Left forelimb (tissue), 1 donor: ENCODE data around the gene DOK3.
"Not testable (repeated sequence)": the region's sequence is repeated elsewhere in the genome, so short reads cannot be mapped to it uniquely, and the experiment has no call there.

Experiments
- DNase-seq: peaks from one replicate; pipeline ENCODE4 v3.0.0-alpha.2; 2018; ENCODE audit warnings: low spot score

Gene DOK3

GRCh38 chr5:177535125-177535524, 25.5 kb upstream of the DOK3 start:
- no peak for DNase-seq

GRCh38 chr5:177534433-177534832, 24.8 kb upstream of the DOK3 start:
- not testable (repeated sequence) for DNase-seq

GRCh38 chr5:177531209-177531940, 21.7 kb upstream of the DOK3 start:
- no peak for DNase-seq

GRCh38 chr5:177530638-177531037, 21.0 kb upstream of the DOK3 start:
- no peak for DNase-seq

- DNase-seq, result no peak
Measured at GRCh38 chr5:177529247-177530203, 19.9 kb upstream of the DOK3 start.

- DNase-seq, result no peak
Measured at GRCh38 chr5:177528631-177529030, 19.0 kb upstream of the DOK3 start.

- no peak for DNase-seq
Measured at GRCh38 chr5:177527595-177527994, 18.0 kb upstream of the DOK3 start.

GRCh38 chr5:177526791-177527190, 17.2 kb upstream of the DOK3 start:
- no peak for DNase-seq

GRCh38 chr5:177526191-177526590, 16.6 kb upstream of the DOK3 start:
- no peak for DNase-seq

- DNase-seq, result no peak
Measured at GRCh38 chr5:177524941-177525655, 15.5 kb upstream of the DOK3 start.

GRCh38 chr5:177524539-177524900, 14.9 kb upstream of the DOK3 start:
- DNase-seq, result no peak

GRCh38 chr5:177523711-177524538, 14.3 kb upstream of the DOK3 start:
- no peak for DNase-seq

GRCh38 chr5:177520916-177521513, 11.4 kb upstream of the DOK3 start:
- DNase-seq, result no peak

- no peak for DNase-seq
Measured at GRCh38 chr5:177520271-177520670, 10.6 kb upstream of the DOK3 start.

GRCh38 chr5:177519463-177520235, 10.0 kb upstream of the DOK3 start:
- DNase-seq, result no peak

- DNase-seq, result peak; percentile 97
Measured at GRCh38 chr5:177516601-177517568, 7.3 kb upstream of the DOK3 start, which contains the start of gene DDX41. Gene DDX41 (minus strand): TSS chr5:177516961. CDS start chr5:177516945, 16 bp downstream.

- DNase-seq, result no peak
Measured at GRCh38 chr5:177515580-177515979, 6.0 kb upstream of the DOK3 start.

- DNase-seq, result no peak
Measured at GRCh38 chr5:177514541-177514940, 4.9 kb upstream of the DOK3 start.

- DNase-seq, result no peak
Measured at GRCh38 chr5:177513500-177513899, 3.9 kb upstream of the DOK3 start.
